ENCODE results near the gene SORCS2. TPM values are rescaled to one million over a fixed set of nuclear protein-coding genes. Genes with fewer than 3 reads are reported as not detected.

Gene SORCS2
- polyA plus RNA-seq, 1 of the 3 experiments (the other 2 are of a cell fraction): 1.6 TPM

GRCh38 chr4:7652006-7652405 lies 459.7 kb downstream of the SORCS2 start:
- no peak overlapping the region for H3K9ac ChIP-seq
- no peaks in the 10 kb centered on the region for H3K79me2 ChIP-seq (ENCODE audit: insufficient read depth)
- H3K9me2 ChIP-seq: no peaks in the 10 kb centered on the region
- no peaks in the 10 kb centered on the region for H3K36me3 ChIP-seq (replicated peaks in 1 of 2; ENCODE audit: control insufficient read depth in 1 of 2, insufficient read depth in 2 of 2, low read length in 1 of 2)
- WGBS (ENCODE audit: low lambda C conversion rate): 83% methylated on average over 6 of the region's 8 CpGs
- no peak overlapping the region for H2AFZ ChIP-seq (ENCODE audit: low read depth)
- DNase-seq: no peak
- peaks cover 6% of the 10 kb centered on the region for H3F3A ChIP-seq (replicated peaks; ENCODE audit: insufficient read depth)
- no peak overlapping the region for H3K4me3 ChIP-seq (ENCODE audit: low read depth in 2 of 2, low read length in 1 of 2)
- ChIA-PET POLR2A (interaction anchor here (0.7 kb wide), 1 partner anchor 445 kb away, joined by 3 read pairs; no protein-coding TSS in a partner anchor), CTCF (interaction anchor here (1.0 to 1.4 kb wide), 3 partner anchors 17 to 316 kb away, joined by 3 to 5 read pairs (median 3); no protein-coding TSS in a partner anchor)
- peaks cover 34 to 35% of the 10 kb centered on the region in 2 experiments; a peak in 3 of 4 replicates for H3K4me1 ChIP-seq (ENCODE audit: control insufficient read depth in 1 of 2, insufficient read depth in 2 of 2, low read depth in 1 of 2, low read length in 1 of 2)
- no peaks in the 10 kb centered on the region for H3K27me3 ChIP-seq (ENCODE audit: insufficient read depth)
- H3K9me3 ChIP-seq: no peaks in the 10 kb centered on the region
- no peak for TF ChIP-seq ZBTB33 (IDR thresholded peaks at IDR 0.05; ENCODE audit: borderline replicate concordance, low read depth)
- TF ChIP-seq NRF1 (IDR thresholded peaks at IDR 0.05; ENCODE audit: low read depth, low read length): no peak
- TF ChIP-seq PBX3 (IDR thresholded peaks at IDR 0.05): no peak
- no peak for TF ChIP-seq MXI1 (IDR thresholded peaks at IDR 0.05; ENCODE audit: low read depth, low read length)
- no peak for TF ChIP-seq JUND (IDR thresholded peaks at IDR 0.05)
- no peak for TF ChIP-seq RXRA (IDR thresholded peaks at IDR 0.05; ENCODE audit: borderline replicate concordance, low read depth)
- TF ChIP-seq SIN3A (IDR thresholded peaks at IDR 0.05; ENCODE audit: borderline replicate concordance, low read depth, low read length): no peak
- TF ChIP-seq TAF1 (IDR thresholded peaks at IDR 0.05; ENCODE audit: borderline replicate concordance, low read depth, low read length): no peak
- no peak for TF ChIP-seq ELF1 (IDR thresholded peaks at IDR 0.05)
- TF ChIP-seq TEAD4 (IDR thresholded peaks at IDR 0.05; ENCODE audit: borderline replicate concordance, insufficient read depth): no peak
- TF ChIP-seq EZH2phosphoT487 (IDR thresholded peaks at IDR 0.05; ENCODE audit: borderline replicate concordance, low read depth): no peak
- TF ChIP-seq RAD21 (IDR thresholded peaks at IDR 0.05; ENCODE audit: low read length): no peak
- TF ChIP-seq MAX (IDR thresholded peaks at IDR 0.05; ENCODE audit: low read depth): no peak
- TF ChIP-seq CTCF (IDR thresholded peaks at IDR 0.05): no peak
- TF ChIP-seq RFX5 (IDR thresholded peaks at IDR 0.05; ENCODE audit: low read length): no peak
- no peak for TF ChIP-seq MEF2A (IDR thresholded peaks at IDR 0.05; ENCODE audit: borderline replicate concordance, low read depth)
- TF ChIP-seq FOXJ3 (CRISPR knock-in tag; IDR thresholded peaks at IDR 0.05): no peak
- no peak for TF ChIP-seq POLR2AphosphoS5 (IDR thresholded peaks at IDR 0.05; ENCODE audit: low read depth, low read length)
- no peak for TF ChIP-seq NFIC (IDR thresholded peaks at IDR 0.05; ENCODE audit: borderline replicate concordance)
- no peaks in the 10 kb centered on the region for H4K20me1 ChIP-seq (ENCODE audit: insufficient read depth)
- no peak overlapping the region for H3K27ac ChIP-seq (ENCODE audit: low read depth in 2 of 2, low read length in 1 of 2)
- peak overlapping the region; percentile 20; the same call in 1 of the 2 replicates for H3K4me2 ChIP-seq

Data from SK-N-SH (cell line).